NCI-H2196 treated with DMSO at 0.1 percent for 48 hours (cell line): ENCODE results near the gene WIPF2.

Experiments used
- DNase-seq: peaks from one replicate; lab custom pipeline; 2025; ENCODE audit not compliant: unreplicated experiment; lab: John Stamatoyannopoulos, UW

The WIPF2 gene

DNA sequence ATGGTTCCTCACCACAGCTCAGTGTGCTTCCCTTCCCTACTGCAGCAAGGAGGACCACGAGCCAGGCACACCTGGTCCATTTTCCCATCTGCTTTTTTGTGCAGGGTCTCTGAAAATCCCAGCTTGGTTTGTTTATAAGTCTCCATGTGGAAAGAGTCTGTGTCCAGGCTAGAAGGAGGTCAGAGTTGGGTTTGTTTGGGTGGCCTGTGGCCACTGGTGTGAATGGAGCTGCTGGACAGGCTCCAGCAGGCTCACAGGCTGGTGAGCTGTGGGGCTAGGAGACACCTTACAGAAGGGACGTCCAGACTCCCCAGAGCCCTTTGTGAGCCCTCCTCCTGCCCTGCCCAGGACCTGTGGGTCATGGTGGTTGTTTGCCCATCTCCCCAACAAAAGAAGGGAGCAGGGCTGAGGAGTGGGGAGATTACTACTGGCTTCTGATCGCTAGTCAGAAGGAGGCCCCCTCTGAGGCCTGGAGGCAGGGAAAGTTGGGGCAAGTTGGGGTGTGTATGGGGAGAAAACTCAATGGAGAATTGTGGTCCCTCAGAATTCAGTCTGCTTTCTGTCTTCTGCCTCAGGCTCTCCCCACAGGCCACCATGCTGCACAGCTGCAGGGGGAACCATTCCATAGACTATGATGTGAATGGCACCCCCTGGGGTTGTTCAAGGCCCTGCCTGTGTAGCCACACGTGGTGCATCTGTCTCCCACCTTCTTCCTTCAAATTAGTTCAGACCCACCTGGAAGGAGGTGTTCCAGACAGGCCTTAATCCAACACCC is 94.0 kb downstream of the WIPF2 start:
- no peak for DNase-seq

- peak; percentile 58 for DNase-seq
Observed at GRCh38 chr17:40313668-40314583, 94.8 kb downstream of the WIPF2 start.

DNA sequence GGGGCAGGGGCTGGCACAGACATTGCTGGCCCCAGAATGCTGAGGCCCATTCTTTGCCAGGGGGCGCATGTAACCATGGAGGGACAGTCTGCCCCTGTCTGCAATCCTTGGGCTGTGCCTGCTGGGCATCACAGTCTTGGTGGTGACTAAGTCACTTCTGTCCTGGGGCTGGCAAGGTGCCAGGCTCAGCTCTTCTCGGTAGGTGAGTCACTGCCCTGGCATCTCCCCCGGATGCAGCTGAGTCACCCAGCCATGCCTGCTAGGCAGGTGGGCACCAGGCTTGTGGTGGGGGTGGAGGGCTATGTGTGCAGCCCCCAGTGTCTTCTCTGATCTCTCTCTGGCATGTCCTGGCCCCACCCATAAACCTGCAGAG is 95.5 kb downstream of the WIPF2 start:
- DNase-seq: peak; percentile 64

DNA sequence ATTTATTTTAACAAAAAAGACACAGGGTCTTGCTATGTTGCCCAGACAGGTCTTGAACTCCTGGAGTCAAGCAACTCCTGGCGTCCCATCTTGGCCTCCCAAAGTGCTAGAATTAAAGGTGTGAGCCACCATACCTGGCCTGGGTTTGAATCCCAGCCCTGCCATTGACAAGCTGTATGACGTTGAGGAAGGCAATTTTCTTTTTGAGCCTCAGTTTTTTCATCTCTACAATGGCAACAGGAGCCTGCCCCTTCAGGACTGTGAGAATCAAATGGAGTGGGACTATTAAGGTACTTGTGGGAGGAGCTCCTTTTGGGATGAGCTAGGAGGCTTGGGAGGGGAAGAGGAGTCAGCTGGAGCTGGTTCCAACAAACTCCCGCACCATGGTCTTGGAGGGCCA is 96.1 kb downstream of the WIPF2 start:
- DNase-seq: no peak

GRCh38 chr17:40315678-40316570 is 96.8 kb downstream of the WIPF2 start:
- DNase-seq: no peak

DNA sequence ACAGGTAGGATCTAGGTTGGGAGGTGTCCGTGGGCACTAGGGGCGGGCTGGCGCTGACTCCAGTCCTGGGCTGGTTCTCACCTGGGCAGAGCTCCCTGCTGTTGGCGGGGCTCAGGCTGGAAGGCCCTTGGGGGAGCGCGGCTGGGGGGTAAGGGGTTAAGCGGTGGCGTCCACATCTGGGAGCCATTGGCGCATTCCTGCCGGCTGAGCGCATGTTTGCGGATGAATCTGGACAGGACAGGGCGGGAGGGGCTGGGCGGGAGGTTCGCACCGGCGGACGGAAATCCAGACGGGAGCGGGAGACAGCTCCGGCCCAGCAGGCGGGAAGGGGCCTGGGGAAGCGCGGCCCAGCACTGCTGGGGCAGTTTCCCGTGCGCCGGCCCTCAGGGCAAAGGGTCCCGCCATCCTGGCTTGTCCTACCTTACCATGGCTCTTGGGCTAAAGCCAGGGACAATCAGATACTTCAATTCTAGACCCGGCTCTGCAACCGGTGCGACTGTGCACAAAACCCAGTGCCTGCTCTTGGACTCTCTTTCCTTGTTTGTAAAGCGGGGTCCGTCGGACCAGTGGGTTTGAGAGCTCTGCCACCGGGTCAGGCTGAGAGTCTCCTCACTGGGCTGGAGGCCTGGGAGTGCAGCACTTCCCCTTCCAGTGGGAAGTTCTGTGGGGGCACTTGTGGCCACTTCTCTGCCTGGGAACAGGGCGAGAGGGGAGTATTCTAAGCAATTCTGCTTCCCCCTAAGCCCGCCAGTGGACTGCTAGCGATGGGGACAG is 97.7 kb downstream of the WIPF2 start:
- no peak for DNase-seq

DNA sequence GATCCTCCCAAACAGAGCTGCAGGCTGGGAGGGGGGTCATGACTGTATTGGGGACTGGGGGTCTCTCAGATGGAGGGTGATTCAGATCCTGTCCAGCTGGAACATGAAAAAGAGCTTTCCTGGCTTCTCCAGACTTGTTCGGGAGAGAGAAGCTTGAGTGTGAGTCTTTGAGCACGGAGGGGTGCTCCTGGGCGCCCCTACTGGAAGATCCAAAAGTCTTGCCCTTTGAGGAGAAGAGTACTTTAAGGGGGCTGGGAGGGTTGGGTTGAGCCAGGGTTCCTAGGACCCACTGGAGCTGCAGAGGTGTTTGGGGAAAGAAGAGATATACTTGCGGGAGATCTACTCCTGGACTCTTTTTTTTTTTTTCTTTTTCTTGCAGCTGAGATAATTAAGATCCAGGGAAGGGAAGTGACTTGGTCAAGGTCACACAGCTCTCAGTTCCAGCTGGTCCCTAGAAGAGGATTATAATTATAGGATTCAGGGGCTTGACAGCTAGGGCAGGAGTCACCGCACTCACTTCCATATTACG is 98.3 kb downstream of the WIPF2 start:
- no peak for DNase-seq

GRCh38 chr17:40317880-40318829 is 99.1 kb downstream of the WIPF2 start:
- DNase-seq: peak; percentile 68

DNA sequence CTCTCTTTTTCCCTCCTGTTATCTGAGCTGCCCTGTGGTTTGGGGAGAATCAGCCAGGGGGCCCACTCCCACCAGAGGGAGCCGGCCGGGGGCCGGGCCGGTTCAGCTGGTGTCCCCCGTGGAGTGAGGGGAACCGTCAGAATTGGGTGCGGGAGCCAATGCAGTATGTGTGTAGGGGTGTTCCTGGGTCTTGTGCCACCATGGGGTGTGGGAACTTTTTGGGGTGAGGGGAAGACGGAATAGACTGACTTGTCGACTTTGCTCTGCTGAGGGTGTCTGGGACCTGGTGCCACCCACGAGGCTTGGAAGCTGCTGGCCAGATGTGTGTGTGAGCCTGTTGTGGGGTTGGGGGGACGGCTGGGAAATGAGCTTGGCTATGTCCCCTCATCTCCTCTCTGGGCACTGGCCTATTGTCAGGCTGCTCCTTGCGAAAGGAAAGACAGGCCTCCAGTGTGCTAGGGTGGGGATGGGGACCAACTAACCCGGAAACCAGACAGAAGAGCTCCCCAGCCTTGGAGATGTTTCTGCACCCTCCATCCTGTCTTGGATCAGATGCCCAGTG is 99.8 kb downstream of the WIPF2 start:
- DNase-seq: no peak

DNA sequence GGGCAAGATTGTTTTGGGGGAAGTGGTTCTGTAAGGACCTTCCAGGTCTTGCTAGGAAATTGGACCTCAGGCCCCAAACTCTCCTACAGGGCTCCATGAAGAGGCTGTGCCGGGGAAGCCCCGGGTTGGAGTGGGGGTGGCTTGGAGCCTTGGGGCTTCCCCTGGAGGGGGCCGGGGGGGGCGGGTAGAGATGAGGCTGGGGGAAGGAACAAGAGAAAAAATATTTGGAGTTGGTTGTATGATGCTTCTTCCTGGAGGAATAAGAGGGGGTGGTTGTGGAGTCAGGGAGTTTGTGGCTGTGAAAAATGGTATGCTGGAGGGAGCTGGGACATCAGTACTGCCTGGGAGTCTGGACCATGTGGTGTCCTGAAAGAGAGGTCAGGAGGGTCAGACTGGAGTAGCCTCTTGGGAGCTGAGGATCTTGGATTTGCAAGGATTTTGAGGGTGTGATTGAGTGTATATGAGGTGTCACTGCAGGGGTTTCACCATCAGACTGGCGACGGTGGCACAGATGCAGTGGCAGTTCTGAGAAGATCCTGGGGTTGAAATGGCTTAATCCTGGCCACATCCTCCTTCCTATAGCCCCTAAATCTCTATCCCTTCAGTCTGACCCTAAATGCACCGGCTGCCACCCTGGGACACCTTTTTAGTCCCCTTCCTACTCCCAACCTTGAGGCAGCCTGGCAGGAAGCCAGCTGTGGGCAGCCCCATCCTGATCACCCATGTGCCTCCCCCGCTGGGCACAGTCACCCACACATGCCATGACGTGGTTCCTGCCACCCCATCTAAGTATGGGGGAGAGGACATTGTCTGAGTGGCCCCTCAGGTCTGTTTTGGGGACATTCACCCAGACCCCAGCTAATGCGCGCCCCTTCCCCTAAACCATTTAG is 100.8 kb downstream of the WIPF2 start:
- DNase-seq: no peak

DNA sequence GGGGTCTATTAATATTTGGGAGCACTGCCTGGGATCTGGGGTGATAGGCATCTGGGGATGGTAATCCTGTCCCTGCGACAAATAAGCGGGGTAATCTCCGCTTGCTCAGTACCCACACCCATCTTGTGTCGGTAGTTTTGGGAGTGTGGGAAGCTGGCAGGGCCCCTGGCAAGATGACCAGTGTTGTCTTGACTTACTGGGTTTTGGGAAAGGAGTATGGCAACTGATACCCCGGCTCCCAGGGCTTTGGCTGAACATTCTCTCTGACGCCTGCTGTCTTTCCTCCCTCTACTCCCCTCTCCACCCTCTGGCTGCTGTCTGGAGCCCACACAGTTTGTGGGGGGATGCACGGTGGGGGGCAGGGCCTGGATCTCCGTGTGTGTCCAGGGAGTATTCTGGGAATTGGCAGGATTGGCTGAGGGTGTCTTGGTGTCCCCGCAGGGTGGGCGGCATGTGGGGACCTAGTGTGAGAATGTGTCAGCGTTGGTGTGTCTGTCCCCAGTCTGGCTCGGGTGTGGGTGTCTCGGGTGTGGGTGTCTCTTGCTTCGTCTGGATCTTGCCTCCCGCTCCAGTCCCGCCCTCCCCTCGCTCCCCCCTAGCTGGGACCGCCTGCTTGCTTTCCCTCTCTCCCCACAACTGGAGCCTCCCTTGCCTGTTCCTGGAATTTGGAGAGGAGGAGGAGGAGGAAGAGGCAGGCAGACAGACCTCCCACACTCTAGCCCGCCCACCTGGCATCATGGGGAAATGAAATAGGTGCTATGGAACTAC is 101.8 kb downstream of the WIPF2 start:
- no peak for DNase-seq

GRCh38 chr17:40321524-40321929 is 102.4 kb downstream of the WIPF2 start:
- no peak for DNase-seq

- no peak for DNase-seq
Observed at GRCh38 chr17:40321961-40322357, 102.9 kb downstream of the WIPF2 start.

DNA sequence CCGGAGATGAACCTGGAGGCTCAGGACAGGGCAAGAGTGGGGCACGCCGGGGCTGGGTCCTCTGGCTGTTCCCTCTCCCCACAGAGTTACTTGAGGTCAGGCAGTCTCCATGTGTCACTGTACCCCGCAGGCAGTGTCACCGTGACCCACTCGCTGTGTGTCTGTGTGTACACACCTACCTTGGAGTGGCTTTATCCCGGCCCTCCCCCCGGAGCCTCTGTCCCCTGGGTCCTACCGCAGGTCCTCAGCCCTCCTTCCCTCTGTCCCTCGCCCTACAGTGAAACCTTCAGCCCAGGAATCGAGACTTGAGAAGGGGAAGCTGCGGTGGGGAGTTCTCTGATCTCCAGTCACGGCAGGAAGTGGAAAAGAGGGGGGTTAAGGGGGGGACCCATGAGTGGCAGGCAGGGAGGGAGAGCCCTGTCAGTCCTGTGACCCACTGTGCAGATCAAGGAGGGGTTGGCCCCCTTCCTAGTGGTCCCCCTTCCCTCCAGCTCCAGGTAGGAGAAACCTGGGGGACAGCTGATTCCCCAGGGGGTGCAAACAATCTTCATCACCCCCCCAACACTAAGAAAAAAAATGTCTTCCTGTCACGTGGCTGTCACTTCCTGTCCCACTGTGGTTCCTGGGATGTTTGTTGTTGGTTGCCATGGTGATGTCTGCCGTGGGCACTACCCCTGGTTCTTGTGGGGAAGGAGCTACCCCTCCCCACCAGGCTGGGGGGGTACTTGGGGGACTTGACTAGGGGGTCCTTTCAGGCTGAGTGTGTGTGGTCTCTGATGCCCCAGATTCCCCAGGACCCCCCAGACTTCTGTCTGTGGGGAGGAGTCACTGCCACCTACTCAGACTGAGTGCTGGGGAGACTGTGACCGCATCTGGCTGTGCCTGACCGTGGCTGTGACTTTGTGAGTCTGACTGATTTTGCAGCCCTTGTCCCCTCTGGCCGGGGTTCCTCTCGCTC is 103.5 kb downstream of the WIPF2 start:
- no peak for DNase-seq

GRCh38 chr17:40323391-40324381 is 104.6 kb downstream of the WIPF2 start:
- no peak for DNase-seq
